ENCODE results near the gene C1orf159. TPM values are rescaled to one million over a fixed set of nuclear protein-coding genes. Genes with fewer than 3 reads are reported as not detected.

C1orf159 gene
- total and polyA plus RNA-seq, 2 experiments from 2014 or later = 9.6 to 21.5 TPM

DNA sequence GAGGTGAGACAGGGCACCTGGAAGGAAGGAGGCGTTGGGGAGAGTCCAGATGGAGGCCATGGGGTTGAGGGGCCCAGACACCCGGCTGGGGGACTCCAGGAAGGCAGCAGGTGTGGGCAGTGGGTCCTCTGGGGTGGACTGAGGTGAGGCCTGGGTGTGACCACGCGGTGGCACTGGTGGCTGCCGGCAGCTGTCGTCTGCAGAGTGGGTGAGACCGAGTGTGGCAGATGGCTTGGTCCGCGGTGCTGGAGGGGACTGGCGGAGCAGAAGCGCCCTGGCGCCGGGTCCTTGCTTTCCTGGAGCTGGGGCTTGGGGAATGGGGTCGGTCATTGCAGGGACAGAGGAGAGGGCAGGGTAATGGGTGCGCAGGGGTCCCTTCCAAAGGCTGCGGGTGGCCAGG lies 83.5 kb downstream of the C1orf159 start:
- H3K4me3 ChIP-seq = peak overlapping the region; percentile 66
- H4K20me1 ChIP-seq (replicated peaks; ENCODE audit: insufficient read depth) = peaks cover 23% of the 10 kb centered on the region
- peak overlapping the region; percentile 76 for H3K4me2 ChIP-seq

More for the DNA sequence above, 83.5 kb downstream of the C1orf159 start:
- TF ChIP-seq, protein P1, sequence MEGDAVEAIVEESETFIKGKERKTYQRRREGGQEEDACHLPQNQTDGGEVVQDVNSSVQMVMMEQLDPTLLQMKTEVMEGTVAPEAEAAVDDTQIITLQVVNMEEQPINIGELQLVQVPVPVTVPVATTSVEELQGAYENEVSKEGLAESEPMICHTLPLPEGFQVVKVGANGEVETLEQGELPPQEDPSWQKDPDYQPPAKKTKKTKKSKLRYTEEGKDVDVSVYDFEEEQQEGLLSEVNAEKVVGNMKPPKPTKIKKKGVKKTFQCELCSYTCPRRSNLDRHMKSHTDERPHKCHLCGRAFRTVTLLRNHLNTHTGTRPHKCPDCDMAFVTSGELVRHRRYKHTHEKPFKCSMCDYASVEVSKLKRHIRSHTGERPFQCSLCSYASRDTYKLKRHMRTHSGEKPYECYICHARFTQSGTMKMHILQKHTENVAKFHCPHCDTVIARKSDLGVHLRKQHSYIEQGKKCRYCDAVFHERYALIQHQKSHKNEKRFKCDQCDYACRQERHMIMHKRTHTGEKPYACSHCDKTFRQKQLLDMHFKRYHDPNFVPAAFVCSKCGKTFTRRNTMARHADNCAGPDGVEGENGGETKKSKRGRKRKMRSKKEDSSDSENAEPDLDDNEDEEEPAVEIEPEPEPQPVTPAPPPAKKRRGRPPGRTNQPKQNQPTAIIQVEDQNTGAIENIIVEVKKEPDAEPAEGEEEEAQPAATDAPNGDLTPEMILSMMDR (conservative IDR thresholded peaks at IDR 0.05; ENCODE audit: low read depth in 2 of 2) = peak in 1 of 2 experiments; percentile 32; a peak in 1 of 4 replicates
- no peak for TF ChIP-seq CREB1 (CRISPR knock-in tag; IDR thresholded peaks at IDR 0.05; ENCODE audit: low read depth)
- Mint-ChIP-seq H3K4me1 (peaks cover 7% of the 10 kb centered on the region; the same call in 2 of the 3 replicates), H3K4me3 (peak overlapping the region; percentile 63), H3K9me3 (no peaks in the 10 kb centered on the region; the same call in 2 of the 3 replicates), H3K27ac (peak overlapping the region; percentile 65; the same call in 1 of the 2 replicates), H3K36me3 (ENCODE audit: low read depth) (peaks cover 7% of the 10 kb centered on the region; the same call in 2 of the 3 replicates), H3K27me3 (ENCODE audit: insufficient read depth, low read depth, poor library complexity) (peaks cover 31% of the 10 kb centered on the region)
- no peak overlapping the region for H2AFZ ChIP-seq
- no peak overlapping the region for H3K27ac ChIP-seq (ENCODE audit: low read depth)
- no peaks in the 10 kb centered on the region for H3K9me2 ChIP-seq (ENCODE audit: insufficient read depth)
- DNase-seq (ENCODE audit: low spot score) (peak; percentile 53), ATAC-seq (peak; percentile 6)
- H3K79me2 ChIP-seq (replicated peaks; ENCODE audit: insufficient read depth) = no peaks in the 10 kb centered on the region
- H3F3A ChIP-seq (replicated peaks; ENCODE audit: low read depth) = no peaks in the 10 kb centered on the region
- peaks cover 28% of the 10 kb centered on the region for H3K27me3 ChIP-seq (ENCODE audit: insufficient read depth)
- no peaks in the 10 kb centered on the region; the same call in 1 of the 2 replicates for H3K36me3 ChIP-seq (ENCODE audit: insufficient read depth)
- H3K4me1 ChIP-seq (ENCODE audit: insufficient read depth) = peaks cover 5% of the 10 kb centered on the region; the same call in 1 of the 2 replicates

Other genes with a start within 250 kb of the C1orf159 start
- 0.14 and 0.19 TPM in 2 replicates for gene SAMD11, start 192.2 kb downstream of the C1orf159 start, total RNA-seq (2014; rRNA removed; shearing (Covaris generic))
- gene SAMD11, start 192.2 kb downstream of the C1orf159 start, polyA plus RNA-seq (2016; fragmentation: Nextera tagmentation; extraction: Ambion mirVana) = 0.40 and 0.47 TPM in 2 replicates
- 123 and 125 TPM in 2 replicates for gene NOC2L, start 156.8 kb downstream of the C1orf159 start, total RNA-seq (2014; rRNA removed; shearing (Covaris generic))
- gene NOC2L, start 156.8 kb downstream of the C1orf159 start, polyA plus RNA-seq (2016; fragmentation: Nextera tagmentation; extraction: Ambion mirVana) = 79.3 and 89.0 TPM in 2 replicates
- 27.8 and 37.1 TPM in 2 replicates for gene KLHL17, start 155.5 kb downstream of the C1orf159 start, total RNA-seq (2014; rRNA removed; shearing (Covaris generic))
- 16.5 and 17.8 TPM in 2 replicates for gene KLHL17, start 155.5 kb downstream of the C1orf159 start, polyA plus RNA-seq (2016; fragmentation: Nextera tagmentation; extraction: Ambion mirVana)
- 2.2 and 3.3 TPM in 2 replicates for gene PLEKHN1, start 149.6 kb downstream of the C1orf159 start, total RNA-seq (2014; rRNA removed; shearing (Covaris generic))
- gene PLEKHN1, start 149.6 kb downstream of the C1orf159 start, polyA plus RNA-seq (2016; fragmentation: Nextera tagmentation; extraction: Ambion mirVana) = 0.94 and 1.4 TPM in 2 replicates
- gene PERM1, start 134.0 kb downstream of the C1orf159 start, total RNA-seq (2014; rRNA removed; shearing (Covaris generic)) = not detected in 2 replicates
- gene PERM1, start 134.0 kb downstream of the C1orf159 start, polyA plus RNA-seq (2016; fragmentation: Nextera tagmentation; extraction: Ambion mirVana) = 0.66 and 1.1 TPM in 2 replicates
- gene HES4, start 116.0 kb downstream of the C1orf159 start, total RNA-seq (2014; rRNA removed; shearing (Covaris generic)) = 2.3 and 4.8 TPM in 2 replicates
- 6.7 and 7.9 TPM in 2 replicates for gene HES4, start 116.0 kb downstream of the C1orf159 start, polyA plus RNA-seq (2016; fragmentation: Nextera tagmentation; extraction: Ambion mirVana)
- 52.9 and 65.3 TPM in 2 replicates for gene ISG15, start 102.6 kb downstream of the C1orf159 start, total RNA-seq (2014; rRNA removed; shearing (Covaris generic))
- gene ISG15, start 102.6 kb downstream of the C1orf159 start, polyA plus RNA-seq (2016; fragmentation: Nextera tagmentation; extraction: Ambion mirVana) = 101 and 113 TPM in 2 replicates
- 144 and 185 TPM in 2 replicates for gene AGRN, start 96.0 kb downstream of the C1orf159 start, total RNA-seq (2014; rRNA removed; shearing (Covaris generic))
- 12.3 and 13.2 TPM in 2 replicates for gene AGRN, start 96.0 kb downstream of the C1orf159 start, polyA plus RNA-seq (2016; fragmentation: Nextera tagmentation; extraction: Ambion mirVana)
- gene RNF223, start 41.8 kb downstream of the C1orf159 start, total RNA-seq (2014; rRNA removed; shearing (Covaris generic)) = not detected in 2 replicates
- not detected in 2 replicates for gene RNF223, start 41.8 kb downstream of the C1orf159 start, polyA plus RNA-seq (2016; fragmentation: Nextera tagmentation; extraction: Ambion mirVana)
- gene TTLL10, start 57.8 kb upstream of the C1orf159 start, total RNA-seq (2014; rRNA removed; shearing (Covaris generic)) = 0.45 TPM in 1 of 2 replicates, not detected in the other
- not detected in 2 replicates for gene TTLL10, start 57.8 kb upstream of the C1orf159 start, polyA plus RNA-seq (2016; fragmentation: Nextera tagmentation; extraction: Ambion mirVana)
- 0.58 and 1.5 TPM in 2 replicates for gene TNFRSF18, start 90.5 kb upstream of the C1orf159 start, total RNA-seq (2014; rRNA removed; shearing (Covaris generic))
- 0.56 and 1.1 TPM in 2 replicates for gene TNFRSF18, start 90.5 kb upstream of the C1orf159 start, polyA plus RNA-seq (2016; fragmentation: Nextera tagmentation; extraction: Ambion mirVana)
- gene TNFRSF4, start 98.1 kb upstream of the C1orf159 start, total RNA-seq (2014; rRNA removed; shearing (Covaris generic)) = not detected in 2 replicates
- not detected in 2 replicates for gene TNFRSF4, start 98.1 kb upstream of the C1orf159 start, polyA plus RNA-seq (2016; fragmentation: Nextera tagmentation; extraction: Ambion mirVana)
- gene SDF4, start 115.9 kb upstream of the C1orf159 start, total RNA-seq (2014; rRNA removed; shearing (Covaris generic)) = 51.6 and 62.6 TPM in 2 replicates
- gene SDF4, start 115.9 kb upstream of the C1orf159 start, polyA plus RNA-seq (2016; fragmentation: Nextera tagmentation; extraction: Ambion mirVana) = 45.0 and 49.2 TPM in 2 replicates
- 26.5 and 33.5 TPM in 2 replicates for gene B3GALT6, start 116.1 kb upstream of the C1orf159 start, total RNA-seq (2014; rRNA removed; shearing (Covaris generic))
- 5.5 and 9.3 TPM in 2 replicates for gene B3GALT6, start 116.1 kb upstream of the C1orf159 start, polyA plus RNA-seq (2016; fragmentation: Nextera tagmentation; extraction: Ambion mirVana)
- 3.0 and 4.1 TPM in 2 replicates for gene C1QTNF12, start 130.6 kb upstream of the C1orf159 start, total RNA-seq (2014; rRNA removed; shearing (Covaris generic))
- 4.1 and 4.2 TPM in 2 replicates for gene C1QTNF12, start 130.6 kb upstream of the C1orf159 start, polyA plus RNA-seq (2016; fragmentation: Nextera tagmentation; extraction: Ambion mirVana)
- 70.2 and 73.5 TPM in 2 replicates for gene UBE2J2, start 157.8 kb upstream of the C1orf159 start, total RNA-seq (2014; rRNA removed; shearing (Covaris generic))
- 47.1 and 49.5 TPM in 2 replicates for gene UBE2J2, start 157.8 kb upstream of the C1orf159 start, polyA plus RNA-seq (2016; fragmentation: Nextera tagmentation; extraction: Ambion mirVana)
- 0.70 and 1.4 TPM in 2 replicates for gene SCNN1D, start 164.3 kb upstream of the C1orf159 start, total RNA-seq (2014; rRNA removed; shearing (Covaris generic))
- 1.7 and 1.8 TPM in 2 replicates for gene SCNN1D, start 164.3 kb upstream of the C1orf159 start, polyA plus RNA-seq (2016; fragmentation: Nextera tagmentation; extraction: Ambion mirVana)
- 27.7 and 31.9 TPM in 2 replicates for gene ACAP3, start 191.8 kb upstream of the C1orf159 start, total RNA-seq (2014; rRNA removed; shearing (Covaris generic))
- gene ACAP3, start 191.8 kb upstream of the C1orf159 start, polyA plus RNA-seq (2016; fragmentation: Nextera tagmentation; extraction: Ambion mirVana) = 6.4 and 8.1 TPM in 2 replicates
- 49.9 and 55.8 TPM in 2 replicates for gene PUSL1, start 192.5 kb upstream of the C1orf159 start, total RNA-seq (2014; rRNA removed; shearing (Covaris generic))
- gene PUSL1, start 192.5 kb upstream of the C1orf159 start, polyA plus RNA-seq (2016; fragmentation: Nextera tagmentation; extraction: Ambion mirVana) = 41.5 and 43.9 TPM in 2 replicates
- gene INTS11, start 208.6 kb upstream of the C1orf159 start, total RNA-seq (2014; rRNA removed; shearing (Covaris generic)) = 140 and 161 TPM in 2 replicates
- 102 and 110 TPM in 2 replicates for gene INTS11, start 208.6 kb upstream of the C1orf159 start, polyA plus RNA-seq (2016; fragmentation: Nextera tagmentation; extraction: Ambion mirVana)
- gene CPTP, start 208.7 kb upstream of the C1orf159 start, total RNA-seq (2014; rRNA removed; shearing (Covaris generic)) = 12.9 and 13.5 TPM in 2 replicates
- 8.1 and 8.2 TPM in 2 replicates for gene CPTP, start 208.7 kb upstream of the C1orf159 start, polyA plus RNA-seq (2016; fragmentation: Nextera tagmentation; extraction: Ambion mirVana)
- gene TAS1R3, start 215.2 kb upstream of the C1orf159 start, total RNA-seq (2014; rRNA removed; shearing (Covaris generic)) = 0.14 TPM in 1 of 2 replicates, not detected in the other
- 0.12 TPM in 1 of 2 replicates, not detected in the other for gene TAS1R3, start 215.2 kb upstream of the C1orf159 start, polyA plus RNA-seq (2016; fragmentation: Nextera tagmentation; extraction: Ambion mirVana)
- gene DVL1, start 233.3 kb upstream of the C1orf159 start, total RNA-seq (2014; rRNA removed; shearing (Covaris generic)) = 62.7 and 69.7 TPM in 2 replicates
- 13.5 and 15.4 TPM in 2 replicates for gene DVL1, start 233.3 kb upstream of the C1orf159 start, polyA plus RNA-seq (2016; fragmentation: Nextera tagmentation; extraction: Ambion mirVana)
- 11.7 and 17.2 TPM in 2 replicates for gene MXRA8, start 242.5 kb upstream of the C1orf159 start, total RNA-seq (2014; rRNA removed; shearing (Covaris generic))
- 7.6 and 9.1 TPM in 2 replicates for gene MXRA8, start 242.5 kb upstream of the C1orf159 start, polyA plus RNA-seq (2016; fragmentation: Nextera tagmentation; extraction: Ambion mirVana)